Epithelial cell of proximal tubule (primary cell): Measurements from ENCODE around the gene PSMA7. TPM values are rescaled to one million over a fixed set of nuclear protein-coding genes. Genes with fewer than 3 reads are reported as not detected.
A peak's percentile ranks its signal among the peaks of the same experiment; 100 is the strongest.

Experiments used
- DNase-seq: peaks from one replicate; pipeline ENCODE4 v3.0.0-alpha.2; 2011; ENCODE audit warnings: low read depth
- H3K4me3 ChIP-seq: 2 replicates; pipeline ENCODE4 v1.5.1; 2011; ENCODE audit warnings: low read depth, mild to moderate bottlenecking, low read length
- total RNA-seq: library from RNA; depleted of rRNA; stranded (reverse); fragments of >200 nt; gene quantifications from 2 replicates; pipeline ENCODE4 v1.2.3, GENCODE V29; 2015
- TF ChIP-seq, protein P1 (sequence below): conservative IDR thresholded peaks from 2 replicates; pipeline ENCODE4 v1.5.1; 2012; ENCODE audit warnings: low read depth, mild to moderate bottlenecking, low read length

PSMA7 gene
- total RNA-seq, 1 donor from 2014 or later = 541 TPM

DNA sequence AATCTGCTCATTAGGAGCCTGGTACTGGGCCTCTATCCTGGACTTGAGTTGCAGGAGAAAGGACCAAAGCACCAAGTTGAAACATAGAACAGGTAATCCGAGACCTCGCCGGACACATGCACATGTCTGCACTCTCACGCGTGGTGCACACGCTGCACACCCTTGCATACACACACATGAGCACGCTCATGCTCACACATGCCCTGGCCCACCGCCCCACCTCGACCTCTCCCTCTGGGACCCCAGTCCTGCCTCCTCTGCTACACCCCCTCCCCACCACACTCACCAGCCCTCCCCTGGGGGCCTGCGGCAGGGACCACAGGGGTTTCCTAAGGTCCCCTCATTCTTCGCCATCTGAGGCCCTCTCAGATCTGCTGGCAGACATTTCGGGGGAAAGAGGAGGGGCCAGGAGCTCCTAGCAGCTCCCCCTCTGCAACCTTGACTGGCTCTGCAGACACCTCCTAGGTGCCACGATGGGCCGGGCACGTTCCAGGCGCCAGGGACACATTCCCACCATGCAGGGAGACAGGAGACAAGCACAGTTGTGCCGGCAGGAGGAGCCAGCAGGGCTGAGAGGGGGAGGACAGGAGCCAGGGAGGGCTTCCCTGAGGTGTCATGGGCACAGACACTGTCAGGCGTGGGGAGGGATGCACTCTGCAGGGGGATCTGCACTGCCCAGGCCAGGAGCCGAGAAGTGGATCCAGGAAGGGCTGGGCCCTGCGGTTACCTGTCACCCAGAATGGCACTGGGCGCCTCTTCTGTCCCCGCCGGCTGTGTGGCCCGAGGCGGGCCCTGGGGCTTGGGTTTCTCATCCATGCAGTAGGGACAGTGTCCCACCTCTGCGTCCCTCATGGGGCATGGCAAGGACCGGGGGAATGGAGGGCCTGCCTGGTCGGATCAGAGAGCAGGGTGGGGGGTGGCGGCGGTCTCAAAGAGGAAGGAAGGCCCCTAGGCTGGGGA is 46.5 kb downstream of the PSMA7 start:
- TF ChIP-seq, protein P1, sequence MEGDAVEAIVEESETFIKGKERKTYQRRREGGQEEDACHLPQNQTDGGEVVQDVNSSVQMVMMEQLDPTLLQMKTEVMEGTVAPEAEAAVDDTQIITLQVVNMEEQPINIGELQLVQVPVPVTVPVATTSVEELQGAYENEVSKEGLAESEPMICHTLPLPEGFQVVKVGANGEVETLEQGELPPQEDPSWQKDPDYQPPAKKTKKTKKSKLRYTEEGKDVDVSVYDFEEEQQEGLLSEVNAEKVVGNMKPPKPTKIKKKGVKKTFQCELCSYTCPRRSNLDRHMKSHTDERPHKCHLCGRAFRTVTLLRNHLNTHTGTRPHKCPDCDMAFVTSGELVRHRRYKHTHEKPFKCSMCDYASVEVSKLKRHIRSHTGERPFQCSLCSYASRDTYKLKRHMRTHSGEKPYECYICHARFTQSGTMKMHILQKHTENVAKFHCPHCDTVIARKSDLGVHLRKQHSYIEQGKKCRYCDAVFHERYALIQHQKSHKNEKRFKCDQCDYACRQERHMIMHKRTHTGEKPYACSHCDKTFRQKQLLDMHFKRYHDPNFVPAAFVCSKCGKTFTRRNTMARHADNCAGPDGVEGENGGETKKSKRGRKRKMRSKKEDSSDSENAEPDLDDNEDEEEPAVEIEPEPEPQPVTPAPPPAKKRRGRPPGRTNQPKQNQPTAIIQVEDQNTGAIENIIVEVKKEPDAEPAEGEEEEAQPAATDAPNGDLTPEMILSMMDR = no peak

DNA sequence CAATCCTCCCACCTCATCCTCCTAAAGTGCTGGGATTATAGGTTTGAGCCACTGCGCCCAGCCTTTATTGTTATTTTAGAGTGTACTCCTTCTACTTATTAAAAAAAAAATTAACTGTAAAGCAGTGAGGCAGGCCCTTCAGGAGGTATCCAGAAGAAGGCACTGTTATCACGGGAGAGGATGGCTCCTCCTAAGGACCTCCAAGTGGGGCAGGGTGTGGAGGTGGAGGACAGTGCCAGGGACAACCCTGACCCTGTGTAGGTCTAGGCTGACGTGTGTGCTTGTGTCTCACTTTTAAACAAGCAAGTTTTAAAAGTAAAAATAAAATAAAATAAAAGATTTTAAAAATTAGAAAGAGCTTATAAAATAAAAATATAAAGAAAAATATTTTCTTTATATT is 53.8 kb downstream of the PSMA7 start:
- TF ChIP-seq, protein P1 = peak; percentile 16
- DNase-seq = no peak
- no peak overlapping the region for H3K4me3 ChIP-seq

More for the DNA sequence above, 46.5 kb downstream of the PSMA7 start:
- no peak overlapping the region for H3K4me3 ChIP-seq
- DNase-seq = no peak

DNA sequence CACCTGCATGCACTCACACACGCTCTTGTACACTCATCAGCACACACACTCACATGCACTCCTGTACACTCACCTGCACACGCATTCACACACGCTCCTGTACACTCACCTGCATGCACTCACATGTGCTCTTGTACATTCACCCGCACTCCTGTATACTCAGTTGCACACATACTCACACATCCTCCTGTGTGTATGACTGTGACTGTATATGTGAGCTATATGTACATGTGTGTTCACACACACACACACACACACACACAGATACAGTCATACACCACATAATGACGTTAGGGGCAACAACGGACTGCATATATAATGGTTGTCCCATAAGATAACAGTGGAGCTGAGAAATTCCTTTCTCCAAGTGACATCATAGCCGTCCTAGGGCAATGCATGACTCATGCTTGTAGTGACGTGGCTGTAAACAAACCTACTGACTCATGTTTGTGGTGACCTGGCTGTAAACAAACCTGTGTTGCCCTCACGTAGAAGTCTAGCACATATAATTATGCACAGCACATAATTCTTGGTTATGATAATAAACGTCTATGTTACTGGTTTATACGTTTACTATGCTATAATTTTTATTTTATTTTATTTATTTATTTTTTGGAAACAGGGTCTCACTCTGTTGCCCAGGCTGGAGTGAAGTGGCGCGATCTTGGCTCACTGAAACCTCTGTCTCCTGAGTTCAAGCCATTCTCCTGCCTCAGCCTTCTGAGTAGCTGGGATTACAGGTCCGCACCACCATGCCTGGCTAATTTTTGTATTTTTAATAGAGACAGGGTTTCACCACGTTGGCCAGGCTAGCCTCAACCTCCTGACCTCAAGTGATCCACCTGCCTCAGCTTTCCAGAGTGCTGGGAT is 54.7 kb downstream of the PSMA7 start:
- TF ChIP-seq, protein P1 = no peak
- H3K4me3 ChIP-seq = no peak overlapping the region

DNA sequence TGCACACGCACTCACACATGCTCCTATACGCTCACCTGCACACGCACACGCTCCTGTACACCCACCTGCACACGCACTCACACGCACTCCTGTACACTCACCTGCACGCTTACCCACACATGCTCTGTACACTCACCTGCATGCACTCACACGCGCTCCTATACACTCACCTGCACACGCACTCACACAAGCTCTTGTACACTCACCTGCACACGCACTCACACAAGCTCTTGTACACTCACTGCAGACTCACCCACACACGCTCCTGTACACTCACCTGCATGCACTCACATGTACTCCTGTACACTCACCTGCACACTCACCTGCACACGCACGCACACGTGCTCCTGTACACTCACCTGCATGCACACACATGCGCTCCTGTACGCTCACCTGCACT is 55.6 kb downstream of the PSMA7 start:
- TF ChIP-seq, protein P1 = no peak
- H3K4me3 ChIP-seq = no peak overlapping the region
- no peak for DNase-seq

More for the DNA sequence above, 54.7 kb downstream of the PSMA7 start:
- DNase-seq = peak; percentile 50

DNA sequence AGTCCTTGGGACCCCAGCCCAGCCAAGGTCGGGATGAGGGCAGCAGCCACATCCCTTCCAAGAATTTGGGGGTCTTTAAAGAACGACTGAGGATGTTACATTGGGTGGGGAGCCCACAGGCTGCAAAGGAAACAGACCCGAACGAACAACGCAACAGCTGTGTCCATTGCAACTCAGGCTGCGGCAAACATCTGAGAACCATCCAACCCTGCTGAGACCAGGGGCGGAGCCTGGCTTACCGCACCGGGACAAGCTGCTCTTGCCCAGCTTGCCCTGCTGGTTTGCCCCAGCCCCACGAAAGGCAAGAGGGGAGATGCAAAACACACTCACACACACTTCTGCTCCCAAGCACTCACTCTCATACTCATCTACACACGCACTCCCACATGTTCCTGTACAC is 56.0 kb downstream of the PSMA7 start:
- no peak for DNase-seq
- TF ChIP-seq, protein P1 = no peak
- H3K4me3 ChIP-seq = no peak overlapping the region

Other genes starting within 250 kb of the PSMA7 start
- gene TAF4, start 77.5 kb downstream of the PSMA7 start, total RNA-seq = 6.5 and 8.9 TPM in 2 replicates
- 16.3 and 23.3 TPM in 2 replicates for gene LSM14B, start 20.9 kb downstream of the PSMA7 start, total RNA-seq
- 10.2 and 11.4 TPM in 2 replicates for gene SS18L1, start 375 bp upstream of the PSMA7 start, total RNA-seq
- 14.9 and 23.4 TPM in 2 replicates for gene MTG2, start 39.6 kb upstream of the PSMA7 start, total RNA-seq
- not detected in 2 replicates for gene HRH3, start 76.9 kb upstream of the PSMA7 start, total RNA-seq
- 17.1 and 20.6 TPM in 2 replicates for gene OSBPL2, start 95.1 kb upstream of the PSMA7 start, total RNA-seq
- gene ADRM1, start 159.6 kb upstream of the PSMA7 start, total RNA-seq = 227 and 261 TPM in 2 replicates
- gene LAMA5, start 223.9 kb upstream of the PSMA7 start, total RNA-seq = 103 and 240 TPM in 2 replicates
- gene RPS21, start 243.7 kb upstream of the PSMA7 start, total RNA-seq = 2,187 and 2,322 TPM in 2 replicates